Mucosa of descending colon (tissue), 3 donors: ENCODE measurements around the gene MBOAT7. TPM values are rescaled to one million over a fixed set of nuclear protein-coding genes. Genes with fewer than 3 reads are reported as not detected.

ENCODE experiments used
- ATAC-seq: fragments of 200-7000 bp; cut with Tn5 transposase; one replicate; pipeline ENCODE4 v1.9.1; 2020; ENCODE audit warnings: mild to moderate bottlenecking, moderate library complexity
- DNase-seq, 3 donors: peaks; one replicate each; pipeline ENCODE4 v3.0.0-alpha.2; 2020
- H3K36me3 ChIP-seq: fragments of 200-600 bp; one replicate; pipeline ENCODE4 v1.8.0; 2021; ENCODE audit warnings: low read depth, mild to moderate bottlenecking
- H3K4me1 ChIP-seq: fragments of 200-600 bp; one replicate; pipeline ENCODE4 v1.8.0; 2021; ENCODE audit warnings: low read depth, mild to moderate bottlenecking
- H3K4me3 ChIP-seq: fragments of 200-600 bp; one replicate; pipeline ENCODE4 v1.8.0; 2021; ENCODE audit warnings: mild to moderate bottlenecking
- H3K9me3 ChIP-seq: fragments of 200-600 bp; one replicate; pipeline ENCODE4 v1.8.0; 2021; ENCODE audit warnings: mild to moderate bottlenecking
- CTCF ChIP-seq: fragments of 200-600 bp; IDR thresholded peaks from one replicate; pipeline ENCODE4 v1.8.0; 2022; ENCODE audit warnings: antibody characterized with exemption, mild to moderate bottlenecking
- intact Hi-C, 2 donors: fragments of 100-400 bp; cut with DNase I in 1 of 2; cut with micrococcal nuclease in 1 of 2; formaldehyde crosslinking; loops; one replicate each; pipeline versions ENCODE4 v1.11.0 to v1.11.1; 2022; cut with DNase I, micrococcal nuclease
- total RNA-seq, 3 donors: library from RNA; stranded (reverse); fragmentation: NEBNext Ultra II Directional in 2 of 3; extraction: Animal tissue kit (Norgen Biotek cat#: 25700) in 2 of 3; gene quantifications; one replicate each; pipeline versions ENCODE4 v1.2.1 to v1.2.4, GENCODE V29; 2021 to 2023
- donor health status: DM: no; HTN: no; CAD: no; lungs with moderate emphysema.
- donor health status: DM: no; HTN: no; CAD: no.
- donor health status: DM: no; HTN: yes; CAD: no.

MBOAT7 gene
- total RNA-seq, 3 donors from 2014 or later, result 79.9 to 176 (median 113) TPM

- TF ChIP-seq CTCF, result no peak
- Histone ChIP-seq H3K4me1 (peaks cover 3% of the 10 kb centered on the region), H3K4me3 (no peak overlapping the region), H3K36me3 (peaks cover 24% of the 10 kb centered on the region), H3K9me3 (no peaks in the 10 kb centered on the region)
- no peak for DNase-seq
- no peak for ATAC-seq
- intact Hi-C loops, result no loop called here
Observed at GRCh38 chr19:54145541-54146158, 43.7 kb downstream of the MBOAT7 start.

- TF ChIP-seq CTCF, result no peak
- intact Hi-C loops, result no loop called here
- no peak for DNase-seq
- no peaks in the 10 kb centered on the region for H3K9me3 ChIP-seq
- H3K4me3 ChIP-seq, result no peak overlapping the region
- ATAC-seq, result no peak
- H3K4me1 ChIP-seq, result peaks cover 21% of the 10 kb centered on the region
- H3K36me3 ChIP-seq, result peaks cover 22% of the 10 kb centered on the region
Observed at GRCh38 chr19:54142166-54142780, 47.1 kb downstream of the MBOAT7 start.

GRCh38 chr19:54141356-54141755 lies 48.0 kb downstream of the MBOAT7 start:
- Histone ChIP-seq H3K4me3 (no peak overlapping the region), H3K36me3 (peaks cover 20% of the 10 kb centered on the region), H3K4me1 (peaks cover 27% of the 10 kb centered on the region), H3K9me3 (no peaks in the 10 kb centered on the region)
- intact Hi-C loops, result no loop called here
- DNase-seq (no peak), ATAC-seq (no peak)
- no peak for TF ChIP-seq CTCF

GRCh38 chr19:54138489-54139256 lies 50.7 kb downstream of the MBOAT7 start:
- no peak for TF ChIP-seq CTCF
- ATAC-seq, result no peak
- H3K4me3 ChIP-seq, result peak overlapping the region; percentile 99
- H3K4me1 ChIP-seq, result peaks cover 35% of the 10 kb centered on the region
- peaks cover 11% of the 10 kb centered on the region for H3K36me3 ChIP-seq
- H3K9me3 ChIP-seq, result no peaks in the 10 kb centered on the region
- no peak for DNase-seq
- intact Hi-C loops, result no loop called here

- no peaks in the 10 kb centered on the region for H3K9me3 ChIP-seq
- DNase-seq, result peak in 2 of 3 donors; percentile 63 to 73
- no peak for TF ChIP-seq CTCF
- ATAC-seq, result no peak
- H3K4me3 ChIP-seq, result peak within 1 kb of the TSS; percentile 99
- H3K36me3 ChIP-seq, result peaks cover 7% of the 10 kb centered on the region
- intact Hi-C loops, result no loop called here
- peaks cover 35% of the 10 kb centered on the region for H3K4me1 ChIP-seq
Observed at GRCh38 chr19:54137699-54138488, 51.5 kb downstream of the MBOAT7 start, which contains the start of gene CNOT3. CNOT3 (plus strand) TSS chr19:54137762; CDS start chr19:54142979, 5,217 bp downstream.
